HS-27A (cell line): ENCODE results near the gene TRABD2B.

Source experiments
- DNase-seq: peaks from one replicate; pipeline ENCODE4 v3.0.0-alpha.2; 2012; ENCODE audit warnings: low read depth, missing footprints

TRABD2B gene

GRCh38 chr1:47849591-47850261 lies 147.5 kb downstream of the TRABD2B start:
- DNase-seq: no peak

- DNase-seq: no peak
Observed at GRCh38 chr1:47849005-47849521, 148.1 kb downstream of the TRABD2B start.

GRCh38 chr1:47847763-47848162 lies 149.4 kb downstream of the TRABD2B start:
- DNase-seq: no peak

- DNase-seq: no peak
Observed at GRCh38 chr1:47844558-47844955, 152.6 kb downstream of the TRABD2B start.

GRCh38 chr1:47843781-47844557 lies 153.2 kb downstream of the TRABD2B start:
- DNase-seq: no peak

GRCh38 chr1:47843059-47843458 lies 154.1 kb downstream of the TRABD2B start:
- DNase-seq: no peak

GRCh38 chr1:47842228-47842919 lies 154.8 kb downstream of the TRABD2B start:
- no peak for DNase-seq

GRCh38 chr1:47841356-47841755 lies 155.8 kb downstream of the TRABD2B start:
- no peak for DNase-seq

- no peak for DNase-seq
Observed at GRCh38 chr1:47840393-47841190, 156.6 kb downstream of the TRABD2B start.

- DNase-seq: no peak
Observed at GRCh38 chr1:47839433-47839760, 157.8 kb downstream of the TRABD2B start.

GRCh38 chr1:47838562-47839432 lies 158.4 kb downstream of the TRABD2B start:
- DNase-seq: no peak

GRCh38 chr1:47837866-47838561 lies 159.2 kb downstream of the TRABD2B start:
- no peak for DNase-seq

GRCh38 chr1:47837056-47837830 lies 159.9 kb downstream of the TRABD2B start:
- no peak for DNase-seq

GRCh38 chr1:47835409-47835808 lies 161.8 kb downstream of the TRABD2B start:
- no peak for DNase-seq

GRCh38 chr1:47834326-47834725 lies 162.9 kb downstream of the TRABD2B start:
- DNase-seq: no peak

- DNase-seq: no peak
Observed at GRCh38 chr1:47830641-47831333, 166.4 kb downstream of the TRABD2B start.

GRCh38 chr1:47830021-47830420 lies 167.2 kb downstream of the TRABD2B start:
- DNase-seq: no peak

GRCh38 chr1:47828978-47829377 lies 168.2 kb downstream of the TRABD2B start:
- no peak for DNase-seq

- no peak for DNase-seq
Observed at GRCh38 chr1:47827109-47827508, 170.1 kb downstream of the TRABD2B start.
